HepG2 (cell line): ENCODE data around the gene MPC2. TPM values are rescaled to one million over a fixed set of nuclear protein-coding genes. Genes with fewer than 3 reads are reported as not detected.
"Not testable (repeated sequence)": the region's sequence is repeated elsewhere in the genome, so short reads cannot be mapped to it uniquely, and the experiment has no call there.

ENCODE experiments used
- ATAC-seq: fragments of 200-7000 bp; cut with Tn5 transposase; 3 replicates; pipeline ENCODE4 v1.9.1; 2020; ENCODE audit warnings: mild to moderate bottlenecking, moderate library complexity
- BruUV-seq: library from RNA; stranded (reverse); fragments of 400-500 nt; replicated peaks from 2 replicates; lab custom pipeline; 2021; lab: Mats Ljungman, UMichigan
- CTCF ChIA-PET: fragments of 300-600 bp; formaldehyde crosslinking; extraction: SDS; loops from one replicate; lab custom pipeline; 2021; ENCODE audit warnings: low total read pairs, inconsistent platforms, low intra/inter-chr PET ratio; lab: Yijun Ruan, JAX
- POLR2A ChIA-PET: fragments of 350-600 bp; sonication (Branson Sonifier 250); formaldehyde crosslinking; loops from one replicate; lab custom pipeline; 2020; ENCODE audit warnings: antibody characterized with exemption, inconsistent platforms; lab: Yijun Ruan, JAX
- DNase-seq: peaks from one replicate; pipeline ENCODE4 v3.0.0-alpha.2; 2015; ENCODE audit warnings: low spot score
- FAIRE-seq: peaks from 3 replicates; lab custom pipeline; 2011; peaks lifted over from hg19 to GRCh38; lab: Jason Lieb, UNC
- H2AFZ ChIP-seq: one replicate; pipeline ENCODE4 v1.6.1; 2011; ENCODE audit warnings: low read length, inconsistent platforms
- H3K27ac ChIP-seq: fragments of 300-600 bp; 3 replicates; pipeline ENCODE4 v1.8.0; 2011; ENCODE audit warnings: mixed run types, mild to moderate bottlenecking, mixed read lengths, low read length, inconsistent platforms; ENCODE audit not compliant: insufficient read depth; ENCODE audit errors: extremely low read length
- H3K27me3 ChIP-seq, 2 experiments: fragments of 200-600 bp in 1 of 2; 2 replicates in 1 of 2; 3 replicates in 1 of 2; pipeline versions ENCODE4 v1.6.0 to v1.8.0; 2011; ENCODE audit warnings: low read length in 2 of 2, mild to moderate bottlenecking in 2 of 2, moderate library complexity in 2 of 2, inconsistent platforms in 1 of 2; ENCODE audit not compliant: insufficient read depth in 2 of 2, control insufficient read depth in 1 of 2
- H3K36me3 ChIP-seq, 2 experiments: fragments of 200-600 bp in 1 of 2; replicated peaks in 1 of 2; 2 replicates in 1 of 2; 3 replicates in 1 of 2; pipeline versions ENCODE4 v1.5.1 to v1.8.0; 2011; ENCODE audit warnings: low read length in 2 of 2, inconsistent platforms in 1 of 2; ENCODE audit not compliant: insufficient read depth in 2 of 2, control insufficient read depth in 1 of 2
- H3K4me1 ChIP-seq: 2 replicates; pipeline ENCODE4 v1.5.1; 2012; ENCODE audit warnings: low read length, inconsistent platforms; ENCODE audit not compliant: insufficient read depth
- H3K4me2 ChIP-seq: 2 replicates; pipeline ENCODE4 v1.6.0; 2011; ENCODE audit warnings: low read depth, low read length, inconsistent platforms
- H3K4me3 ChIP-seq, 3 experiments: fragments of 200-600 bp in 1 of 3; sonication (generic), shearing (Covaris generic) in 1 of 3; replicated peaks in 1 of 3; 2 replicates each; pipeline ENCODE4 v1.5.1; 2011 to 2016; ENCODE audit warnings: low read length in 3 of 3, inconsistent platforms in 2 of 3, low read depth in 2 of 3, mild to moderate bottlenecking in 2 of 3, control low read depth in 1 of 3, mixed read lengths in 1 of 3; ENCODE audit not compliant: insufficient read depth in 1 of 3
- H3K79me2 ChIP-seq: one replicate; pipeline ENCODE4 v1.6.1; 2011; ENCODE audit warnings: low read length, inconsistent platforms; ENCODE audit not compliant: insufficient read depth
- H3K9ac ChIP-seq: 2 replicates; pipeline ENCODE4 v1.6.0; 2011; ENCODE audit warnings: mild to moderate bottlenecking, low read depth, low read length, inconsistent platforms; ENCODE audit not compliant: insufficient read depth
- H3K9me3 ChIP-seq: 2 replicates; pipeline ENCODE4 v1.5.1; 2012; ENCODE audit warnings: mild to moderate bottlenecking, low read length
- H4K20me1 ChIP-seq: 2 replicates; pipeline ENCODE4 v1.6.0; 2011; ENCODE audit warnings: inconsistent platforms, mild to moderate bottlenecking, low read length, moderate library complexity; ENCODE audit not compliant: insufficient read depth
- CEBPB ChIP-seq: IDR thresholded peaks from 2 replicates; pipeline ENCODE4 v1.6.1; 2011; ENCODE audit warnings: low read depth, low read length, improper control_type of control experiment, borderline replicate concordance
- GATAD2A ChIP-seq: IDR thresholded peaks from 2 replicates; pipeline ENCODE4 v1.6.1; 2016
- HDAC2 ChIP-seq: sonication (generic); formaldehyde crosslinking; IDR thresholded peaks from 2 replicates; pipeline ENCODE4 v1.4.0; 2020; ENCODE audit warnings: missing genetic modification reagents
- HNF4A ChIP-seq: sonication (generic); formaldehyde crosslinking; IDR thresholded peaks from 2 replicates; pipeline ENCODE4 v1.4.0; 2020; ENCODE audit warnings: missing genetic modification reagents
- MED1 ChIP-seq: sonication (generic); formaldehyde crosslinking; IDR thresholded peaks from 2 replicates; pipeline ENCODE4 v1.4.0; 2020; ENCODE audit warnings: missing genetic modification reagents
- NR2F6 ChIP-seq, 2 experiments: IDR thresholded peaks; 2 replicates each; pipeline ENCODE4 v1.6.1; 2016; ENCODE audit warnings: antibody characterized with exemption in 1 of 2, mild to moderate bottlenecking in 1 of 2
- PAXIP1 ChIP-seq: sonication (generic); formaldehyde crosslinking; conservative IDR thresholded peaks from 2 replicates; pipeline ENCODE4 v1.4.0; 2020; ENCODE audit warnings: mild to moderate bottlenecking, missing genetic modification reagents, moderate library complexity
- PITX1 ChIP-seq: sonication (generic); formaldehyde crosslinking; IDR thresholded peaks from 2 replicates; pipeline ENCODE4 v1.5.1; 2020; ENCODE audit warnings: mild to moderate bottlenecking, missing genetic modification reagents
- PPARG ChIP-seq: conservative IDR thresholded peaks from 2 replicates; pipeline ENCODE4 v1.6.1; 2016; ENCODE audit warnings: missing biosample characterization, missing genetic modification reagents
- RARA ChIP-seq: IDR thresholded peaks from 2 replicates; pipeline ENCODE4 v1.6.1; 2016; ENCODE audit warnings: missing genetic modification reagents, missing compliant biosample characterization
- SAP130 ChIP-seq: IDR thresholded peaks from 2 replicates; pipeline ENCODE4 v1.6.1; 2016; ENCODE audit warnings: low read depth
- SOX13 ChIP-seq, 3 experiments: fragments of 450-650 bp in 1 of 3; sonication (generic) in 1 of 3; formaldehyde crosslinking in 1 of 3; IDR thresholded peaks in 2 of 3; conservative IDR thresholded peaks in 1 of 3; 2 replicates each; pipeline versions ENCODE4 v1.5.0 to v1.6.1; 2016 to 2020; ENCODE audit warnings: antibody characterized with exemption in 1 of 3, mild to moderate bottlenecking in 1 of 3, missing compliant biosample characterization in 1 of 3, missing genetic modification reagents in 1 of 3, moderate library complexity in 1 of 3
- SOX6 ChIP-seq, 2 experiments: fragments of 450-650 bp in 1 of 2; sonication (generic) in 1 of 2; formaldehyde crosslinking in 1 of 2; IDR thresholded peaks; 2 replicates each; pipeline versions ENCODE4 v1.4.0 to v1.6.1; 2017 to 2020; ENCODE audit warnings: antibody characterized with exemption in 1 of 2, mild to moderate bottlenecking in 1 of 2, missing genetic modification reagents in 1 of 2
- TBX2 ChIP-seq: sonication (generic); formaldehyde crosslinking; IDR thresholded peaks from 2 replicates; pipeline ENCODE4 v1.5.0; 2020; ENCODE audit warnings: missing genetic modification reagents, mild to moderate bottlenecking, borderline replicate concordance
- TFAP4 ChIP-seq: sonication (generic); IDR thresholded peaks from 2 replicates; pipeline ENCODE4 v1.6.1; 2016; ENCODE audit warnings: low read depth, borderline replicate concordance
- ZBTB20 ChIP-seq: sonication (generic); formaldehyde crosslinking; IDR thresholded peaks from 2 replicates; pipeline ENCODE4 v1.8.1; 2023; ENCODE audit warnings: missing genetic modification reagents, low read depth, mild to moderate bottlenecking, borderline replicate concordance
- ZBTB7A ChIP-seq: sonication (generic); formaldehyde crosslinking; IDR thresholded peaks from 2 replicates; pipeline ENCODE4 v1.8.0; 2022; ENCODE audit warnings: mild to moderate bottlenecking, missing genetic modification reagents
- ZFY ChIP-seq: sonication (generic); formaldehyde crosslinking; IDR thresholded peaks from 2 replicates; pipeline ENCODE4 v1.4.0; 2020; ENCODE audit warnings: missing genetic modification reagents
- ZNF7 ChIP-seq: IDR thresholded peaks from 2 replicates; pipeline ENCODE4 v1.6.1; 2016; ENCODE audit warnings: missing biosample characterization, missing genetic modification reagents
- WGBS: methylation state at CpG from one replicate; pipeline ENCODE4 v1.1.6; 2017; ENCODE audit warnings: low lambda C conversion rate; 5-methylcytosine and 5-hydroxymethylcytosine counted together
- in situ Hi-C: cut with HindIII; loops from 2 replicates; pipeline ENCODE4 v1.10.0; 2017; ENCODE audit warnings: low pct_unique_long_range_greater_than_20kb; ENCODE audit not compliant: extremely low pct_ligation_motif_present
- intact Hi-C: fragments of 100-400 bp; cut with micrococcal nuclease; formaldehyde crosslinking; loops from one replicate; pipeline ENCODE4 v1.10.0; 2022; ENCODE audit not compliant: unreplicated experiment
- polyA plus RNA-seq, 8 experiments: library from polyadenylated mRNA; depleted of rRNA in 3 of 8; stranded (reverse) in 7 of 8; unstranded in 1 of 8; fragments of >200 nt; fragmentation: Illumina TruSeq in 4 of 8; extraction: Trizol in 4 of 8; gene quantifications; 2 replicates each; pipeline versions ENCODE4 v1.2.1 to v1.2.3, GENCODE V29; 2011 to 2016; ENCODE audit warnings: low read depth in 4 of 8, missing spikeins in 1 of 8, mixed read lengths in 1 of 8; ENCODE audit not compliant: insufficient read depth in 1 of 8
- total RNA-seq, 5 experiments: library from RNA; depleted of rRNA; stranded (reverse); fragments of >200 nt; fragmentation: Illumina TruSeq; extraction: Trizol; gene quantifications; 2 replicates each; pipeline ENCODE4 v1.2.3, GENCODE V29; 2016; ENCODE audit warnings: low read depth in 1 of 5

The MPC2 gene
- total and polyA plus RNA-seq, 2 of the 13 experiments (the other 11 are each of a cell fraction or from before 2014, with no cell fraction given): 38.8 to 136 TPM

GRCh38 chr1:167869157-167870001 lies 67.5 kb downstream of the MPC2 start:
- H3K79me2 ChIP-seq; in situ Hi-C loops; H3K9me3 ChIP-seq; intact Hi-C loops; H3K36me3 ChIP-seq; H4K20me1 ChIP-seq; H3K27me3 ChIP-seq; DNase-seq; CTCF ChIA-PET; BruUV-seq; TF ChIP-seq SOX6, SOX13 (IDR thresholded peaks at IDR 0.05): not testable (repeated sequence)
- H3K4me3 ChIP-seq: peak overlapping the region; percentile 28 to 67 (median 52)
- peak; percentile 64 for ATAC-seq
- peak overlapping the region; percentile 79 for H2AFZ ChIP-seq
- H3K9ac ChIP-seq: peak overlapping the region; percentile 3; the same call in 1 of the 2 replicates
- FAIRE-seq: peak; percentile 56
- H3K4me2 ChIP-seq: peak overlapping the region; percentile 78
- POLR2A ChIA-PET: interaction anchor here (0.6 kb wide), 1 partner anchor 649 kb away, joined by 4 read pairs; the partner anchor contains the start of gene POU2F1
- H3K4me1 ChIP-seq: peaks cover 30% of the 10 kb centered on the region
- peak overlapping the region; percentile 9 for H3K27ac ChIP-seq
- 3% methylated on average over 16 of the region's 16 CpGs for WGBS
- TF ChIP-seq HNF4A (CRISPR knock-in tag): 0 out of 2 replicates have a peak, but pooled peaks have one; percentile 7
- peak; percentile 75 for TF ChIP-seq PPARG (CRISPR knock-in tag)
- TF ChIP-seq SOX6 (CRISPR knock-in tag; IDR thresholded peaks at IDR 0.05): peak; percentile 75
- peak; percentile 24; the same call in 1 of the 2 replicates for TF ChIP-seq HDAC2 (CRISPR knock-in tag)
- TF ChIP-seq TBX2 (CRISPR knock-in tag): peak; percentile 47; the same call in 1 of the 2 replicates
- TF ChIP-seq PITX1 (CRISPR knock-in tag): 0 out of 2 replicates have a peak, but pooled peaks have one; percentile 29
- TF ChIP-seq ZFY (CRISPR knock-in tag): peak; percentile 49
- 0 out of 2 replicates have a peak, but pooled peaks have one; percentile 12 for TF ChIP-seq RARA
- TF ChIP-seq SAP130 (CRISPR knock-in tag): 0 out of 2 replicates have a peak, but pooled peaks have one; percentile 18
- TF ChIP-seq ZBTB20 (CRISPR knock-in tag): peak; percentile 97; the same call in 1 of the 2 replicates
- peak; percentile 71; the same call in 1 of the 2 replicates for TF ChIP-seq ZBTB7A (CRISPR knock-in tag)
- peak; percentile 43; the same call in 1 of the 2 replicates for TF ChIP-seq MED1 (CRISPR knock-in tag)
- peak in 1 of 2 experiments; percentile 55; a peak in 2 of 4 replicates for TF ChIP-seq SOX13 (CRISPR knock-in tag; conservative IDR thresholded peaks at IDR 0.05 in 1 of 2, IDR thresholded peaks at IDR 0.05 in 1 of 2)
- TF ChIP-seq ZNF7 (CRISPR knock-in tag): 0 out of 2 replicates have a peak, but pooled peaks have one; percentile 47
- 0 out of 2 replicates have a peak, but pooled peaks have one; percentile 29 for TF ChIP-seq PAXIP1 (CRISPR knock-in tag)
- peak; percentile 68; the same call in 1 of the 2 replicates for TF ChIP-seq NR2F6 (IDR thresholded peaks at IDR 0.05)
- TF ChIP-seq NR2F6 (CRISPR knock-in tag; IDR thresholded peaks at IDR 0.05): peak; percentile 65
- peak; percentile 11; the same call in 1 of the 2 replicates for TF ChIP-seq CEBPB
- TF ChIP-seq TFAP4: peak; percentile 18; the same call in 1 of the 2 replicates
- peak; percentile 26; the same call in 1 of the 2 replicates for TF ChIP-seq GATAD2A (CRISPR knock-in tag)
